A673 (cell line): ENCODE measurements around the gene TLE1.

Experiments
- EZH2 ChIP-seq: fragments of 200-600 bp; sonication (generic); IDR thresholded peaks from 2 replicates; pipeline ENCODE4 v1.6.1; 2017; ENCODE audit warnings: borderline replicate concordance, low read depth, mild to moderate bottlenecking, mixed read lengths, antibody characterized with exemption, low read length; ENCODE audit not compliant: poor library complexity, severe bottlenecking
- TF ChIP-seq, protein P1 (sequence below): fragments of 300-800, 200-600 bp; sonication (generic); conservative IDR thresholded peaks from 2 replicates; pipeline ENCODE4 v1.5.1; 2017; ENCODE audit warnings: low read depth, mild to moderate bottlenecking, antibody characterized with exemption, low read length, moderate library complexity, mixed read lengths

DNA sequence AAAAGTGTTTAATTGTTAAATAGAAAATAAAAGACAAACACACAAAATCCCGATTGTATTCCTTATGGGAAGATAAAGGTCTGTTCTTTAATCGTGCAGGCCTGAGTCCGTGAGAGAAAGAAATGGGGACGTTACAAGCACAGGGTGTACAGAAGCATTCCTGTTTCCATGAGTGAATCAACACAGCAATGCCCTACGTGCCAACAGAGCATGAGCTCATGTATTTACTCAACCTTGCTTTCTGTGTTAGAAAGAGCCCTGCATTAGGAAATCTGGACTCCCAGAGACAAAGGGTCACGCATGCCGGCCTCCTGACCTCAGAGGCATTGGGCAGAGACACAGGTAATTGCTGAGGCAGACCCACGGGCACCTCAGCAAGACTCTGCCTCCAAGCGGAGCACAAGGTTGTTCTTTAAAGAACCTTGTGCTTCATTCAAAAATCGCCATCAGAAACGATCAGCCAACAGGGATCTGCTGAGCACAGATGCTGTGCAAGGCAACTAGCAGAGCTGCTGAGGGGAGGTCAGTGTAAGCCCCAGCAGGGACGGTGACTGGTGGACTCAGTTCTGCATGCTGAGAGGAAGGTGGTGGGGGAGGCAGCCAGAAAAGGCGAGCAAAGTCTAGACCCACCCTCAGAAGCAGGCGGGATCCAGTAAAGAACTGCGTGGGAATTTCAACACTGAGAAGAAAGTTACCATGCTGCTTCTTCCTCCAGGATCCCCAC lies 101.0 kb downstream of the TLE1 start:
- TF ChIP-seq, protein P1, sequence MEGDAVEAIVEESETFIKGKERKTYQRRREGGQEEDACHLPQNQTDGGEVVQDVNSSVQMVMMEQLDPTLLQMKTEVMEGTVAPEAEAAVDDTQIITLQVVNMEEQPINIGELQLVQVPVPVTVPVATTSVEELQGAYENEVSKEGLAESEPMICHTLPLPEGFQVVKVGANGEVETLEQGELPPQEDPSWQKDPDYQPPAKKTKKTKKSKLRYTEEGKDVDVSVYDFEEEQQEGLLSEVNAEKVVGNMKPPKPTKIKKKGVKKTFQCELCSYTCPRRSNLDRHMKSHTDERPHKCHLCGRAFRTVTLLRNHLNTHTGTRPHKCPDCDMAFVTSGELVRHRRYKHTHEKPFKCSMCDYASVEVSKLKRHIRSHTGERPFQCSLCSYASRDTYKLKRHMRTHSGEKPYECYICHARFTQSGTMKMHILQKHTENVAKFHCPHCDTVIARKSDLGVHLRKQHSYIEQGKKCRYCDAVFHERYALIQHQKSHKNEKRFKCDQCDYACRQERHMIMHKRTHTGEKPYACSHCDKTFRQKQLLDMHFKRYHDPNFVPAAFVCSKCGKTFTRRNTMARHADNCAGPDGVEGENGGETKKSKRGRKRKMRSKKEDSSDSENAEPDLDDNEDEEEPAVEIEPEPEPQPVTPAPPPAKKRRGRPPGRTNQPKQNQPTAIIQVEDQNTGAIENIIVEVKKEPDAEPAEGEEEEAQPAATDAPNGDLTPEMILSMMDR: no peak
- TF ChIP-seq EZH2: no peak
